ENCODE results near the gene ANTXR2.
"Not testable (repeated sequence)": the region's sequence is repeated elsewhere in the genome, so short reads cannot be mapped to it uniquely, and the experiment has no call there.

Gene ANTXR2

DNA sequence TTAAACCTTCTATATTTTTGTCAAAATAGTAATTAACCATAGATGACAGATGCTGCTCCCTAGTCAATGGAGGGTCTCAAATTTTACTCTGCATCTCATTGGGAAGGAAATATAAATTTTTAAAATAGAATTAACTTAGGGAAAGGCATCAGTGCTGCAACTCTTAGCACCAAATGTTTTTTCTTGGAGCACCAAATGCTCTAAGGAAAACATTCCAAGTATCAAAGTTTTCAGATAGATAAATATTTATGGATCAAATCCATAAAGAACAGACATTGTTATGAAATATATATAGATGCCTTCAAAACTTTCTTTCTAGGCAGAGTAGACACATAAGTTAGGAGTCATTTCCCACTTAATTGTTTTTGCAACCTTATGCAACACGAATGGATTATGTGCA lies 168.7 kb downstream of the ANTXR2 start:
- DNase-seq: no peak

DNA sequence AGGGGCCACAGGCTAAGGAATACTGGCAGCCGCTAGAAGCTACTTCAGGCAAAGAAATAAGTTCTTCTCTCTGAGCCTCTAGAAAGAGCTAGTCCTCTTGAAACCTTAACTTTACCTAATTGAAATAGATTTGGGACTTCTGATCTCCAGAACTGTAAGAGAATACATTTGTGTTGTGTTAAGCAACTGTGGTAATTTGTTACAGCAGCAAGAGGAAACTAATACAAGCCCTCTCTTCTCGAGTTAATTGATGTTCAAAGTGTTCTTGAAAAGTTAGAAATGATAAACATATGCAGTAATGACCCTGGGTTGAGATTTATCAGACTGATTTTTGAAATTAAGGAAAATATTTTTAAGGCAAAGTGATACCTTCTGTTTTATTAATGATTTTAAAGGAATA lies 172.8 kb downstream of the ANTXR2 start:
- DNase-seq: no peak

DNA sequence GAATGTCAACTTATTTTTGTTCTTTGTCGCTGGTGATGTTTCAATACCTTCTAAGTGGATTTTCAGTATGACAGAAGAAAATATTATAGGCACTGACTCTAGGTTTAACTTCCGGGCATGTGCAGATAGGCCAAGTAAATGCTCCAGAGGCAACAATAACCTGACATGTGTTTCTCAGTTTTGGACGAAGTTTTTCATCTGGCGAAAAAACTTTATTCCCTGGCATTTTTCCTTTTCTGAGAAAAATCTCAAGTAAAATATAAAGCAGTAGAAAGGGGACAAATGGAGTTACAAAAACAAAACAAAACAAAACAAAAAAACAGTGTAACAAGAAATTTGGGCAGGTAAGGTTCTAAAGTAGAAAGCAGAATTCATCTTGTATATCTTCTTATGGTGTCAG lies 173.5 kb downstream of the ANTXR2 start:
- no peak for DNase-seq

DNA sequence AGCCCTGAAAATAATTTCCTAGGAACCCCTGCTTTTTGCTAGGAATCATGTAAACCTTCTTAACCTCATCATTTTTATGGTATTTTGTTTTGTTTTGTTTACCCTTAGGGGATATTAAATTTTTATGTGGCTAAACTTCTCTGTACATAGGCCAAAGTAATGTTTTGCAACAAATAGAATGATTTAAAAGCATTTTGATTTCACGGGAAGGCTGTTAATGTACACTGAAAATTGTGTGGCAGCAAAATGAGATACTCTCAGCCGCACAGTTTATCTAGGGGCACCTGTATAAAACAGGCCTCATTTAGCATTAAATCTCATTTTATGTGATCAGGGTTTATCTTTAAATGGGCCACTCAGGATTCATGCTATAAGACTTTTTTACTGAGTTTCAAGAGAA lies 175.0 kb downstream of the ANTXR2 start:
- no peak for DNase-seq

DNA sequence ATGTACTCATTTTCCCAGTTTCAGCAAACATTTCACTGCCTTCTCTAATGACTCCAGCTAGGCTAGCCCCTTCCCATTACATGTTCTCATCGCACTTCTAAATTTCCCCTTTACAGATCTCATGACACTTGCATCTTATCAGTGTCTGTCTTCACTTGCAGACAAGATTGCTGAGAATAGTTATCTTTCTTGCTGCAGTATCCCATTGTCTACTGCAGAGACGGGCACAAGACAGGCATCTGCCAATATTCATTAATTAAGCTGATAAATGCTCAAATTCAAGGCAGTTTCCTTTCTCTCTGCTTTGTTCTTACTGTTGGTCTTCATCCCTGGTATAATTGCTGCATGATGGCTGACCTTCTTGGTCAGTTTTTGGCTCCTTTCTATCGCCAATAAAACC lies 175.9 kb downstream of the ANTXR2 start:
- no peak for DNase-seq

DNA sequence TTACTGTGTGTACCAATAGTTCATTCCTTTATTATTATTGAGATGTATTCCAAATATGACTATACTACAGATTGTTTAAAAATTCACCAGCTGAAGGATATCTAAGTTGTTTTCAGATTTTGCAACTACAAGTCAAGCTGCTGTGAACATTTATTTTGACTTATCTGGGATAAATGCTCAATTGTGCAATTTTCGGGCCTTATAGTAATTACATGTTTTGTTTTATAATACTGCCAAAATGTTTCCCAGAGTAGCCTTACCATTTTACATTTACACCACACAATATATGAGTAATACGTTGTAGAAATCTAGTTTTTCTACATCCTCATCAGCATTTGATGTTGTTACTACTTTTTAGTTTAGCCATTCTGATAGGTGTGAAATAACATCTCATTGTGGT lies 179.6 kb downstream of the ANTXR2 start:
- no peak for DNase-seq

DNA sequence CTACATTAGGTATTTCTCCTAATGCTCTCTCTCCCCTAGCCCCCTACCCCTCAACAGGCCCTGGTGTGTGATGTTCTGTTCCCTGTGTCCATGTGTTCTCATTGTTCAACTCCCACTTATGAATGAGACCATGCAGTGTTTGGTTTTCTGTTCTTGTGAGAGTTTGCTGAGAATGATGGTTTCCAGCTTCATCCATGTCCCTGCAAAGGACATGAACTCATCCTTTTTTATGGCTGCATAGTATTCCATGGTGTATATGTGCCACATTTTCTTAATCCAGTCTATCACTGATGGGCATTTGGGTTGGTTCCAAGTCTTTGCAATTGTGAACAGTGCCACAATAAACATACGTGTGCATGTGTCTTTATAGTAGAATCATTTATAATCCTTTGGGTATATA lies 184.0 kb downstream of the ANTXR2 start:
- not testable (repeated sequence) for DNase-seq

DNA sequence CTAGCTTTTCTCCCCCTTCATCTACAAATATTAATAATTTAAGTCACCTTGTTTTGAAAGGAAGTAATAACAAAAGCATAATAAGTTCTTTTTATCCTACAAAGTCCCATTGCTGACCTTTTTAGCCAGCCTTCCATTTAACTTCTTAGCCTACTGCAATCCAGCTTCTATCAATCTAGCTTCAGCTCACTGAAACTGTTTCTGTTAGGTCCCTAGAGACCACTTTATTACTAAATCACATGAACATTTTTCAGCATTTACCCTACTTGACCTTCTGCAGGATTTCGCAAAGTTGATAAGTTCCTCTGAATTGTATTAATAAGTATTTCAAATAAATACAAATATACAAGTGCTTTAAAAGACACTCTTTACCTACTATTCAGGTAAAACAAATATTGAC lies 186.5 kb downstream of the ANTXR2 start:
- DNase-seq: no peak

DNA sequence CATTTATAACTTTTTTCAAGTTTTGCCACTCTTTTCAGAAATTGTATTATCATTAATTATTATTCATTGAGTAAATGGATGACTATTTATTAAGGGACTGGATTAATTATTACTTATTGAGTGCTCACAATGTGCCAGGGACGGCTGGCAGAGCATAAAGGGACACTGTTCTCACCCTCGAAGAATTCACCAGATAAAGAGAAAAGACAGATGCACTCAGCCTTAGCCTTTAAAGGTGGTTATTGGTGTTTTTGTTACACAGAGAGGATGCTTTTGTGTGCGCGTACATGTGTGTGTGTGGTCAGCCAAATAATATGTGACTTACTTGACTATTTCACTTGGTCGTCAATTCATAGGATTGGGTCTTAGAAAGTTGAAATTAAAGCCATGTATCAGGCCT lies 187.0 kb downstream of the ANTXR2 start:
- DNase-seq: no peak

DNA sequence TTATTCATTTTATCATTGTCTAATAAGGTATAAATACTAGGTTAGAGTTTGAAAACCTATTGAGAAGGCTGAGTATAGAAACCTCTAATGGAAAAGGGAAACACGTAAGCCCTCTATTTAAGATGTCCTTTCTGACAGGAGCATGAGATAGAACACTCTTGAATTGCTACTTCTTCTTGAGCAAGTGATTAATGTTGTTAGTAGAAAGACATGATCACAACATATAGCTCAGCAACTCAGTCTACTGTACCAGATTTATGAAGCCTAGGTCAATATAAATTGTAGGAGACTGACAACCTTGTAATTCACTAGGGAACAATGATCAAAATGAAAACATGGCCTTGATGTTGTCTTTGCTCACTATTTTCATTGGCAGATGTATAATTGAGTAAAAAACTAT lies 189.7 kb downstream of the ANTXR2 start:
- no peak for DNase-seq

DNA sequence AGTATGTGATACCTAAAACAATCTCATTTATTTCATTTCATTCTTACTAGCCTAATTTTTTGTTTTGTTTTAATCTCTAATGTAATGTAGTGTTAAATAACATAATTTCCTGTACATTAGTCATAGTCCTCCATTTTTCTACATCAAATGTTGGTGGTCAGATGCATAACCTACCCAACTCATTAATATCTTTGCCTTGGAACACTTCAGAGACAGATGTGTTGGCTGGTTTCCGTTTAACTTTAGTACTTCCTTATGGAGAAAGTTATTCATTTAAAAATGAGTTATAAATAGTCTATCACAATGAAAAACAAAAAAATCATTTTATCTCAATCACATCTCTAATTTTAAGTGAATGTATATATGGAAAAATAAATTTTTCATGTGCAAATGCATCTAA lies 190.2 kb downstream of the ANTXR2 start:
- no peak for DNase-seq

DNA sequence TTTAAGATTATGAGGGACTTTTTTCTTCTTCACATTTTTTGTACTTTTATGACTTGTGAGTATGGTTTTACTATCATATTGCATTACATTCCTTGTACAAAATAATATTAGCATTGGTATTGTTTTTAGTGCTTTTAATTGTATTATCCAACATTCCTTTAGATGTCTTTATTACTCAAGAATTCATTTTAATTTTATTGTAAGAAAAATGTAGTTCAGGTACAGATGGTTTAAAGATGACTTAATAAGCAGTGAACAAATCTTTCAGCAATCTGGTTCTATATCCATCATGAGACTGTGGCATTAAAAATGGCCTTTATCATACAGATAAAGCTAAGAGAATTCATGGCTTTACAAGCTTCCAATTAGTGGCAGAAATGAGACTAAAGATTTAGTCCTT lies 191.6 kb downstream of the ANTXR2 start:
- no peak for DNase-seq

DNA sequence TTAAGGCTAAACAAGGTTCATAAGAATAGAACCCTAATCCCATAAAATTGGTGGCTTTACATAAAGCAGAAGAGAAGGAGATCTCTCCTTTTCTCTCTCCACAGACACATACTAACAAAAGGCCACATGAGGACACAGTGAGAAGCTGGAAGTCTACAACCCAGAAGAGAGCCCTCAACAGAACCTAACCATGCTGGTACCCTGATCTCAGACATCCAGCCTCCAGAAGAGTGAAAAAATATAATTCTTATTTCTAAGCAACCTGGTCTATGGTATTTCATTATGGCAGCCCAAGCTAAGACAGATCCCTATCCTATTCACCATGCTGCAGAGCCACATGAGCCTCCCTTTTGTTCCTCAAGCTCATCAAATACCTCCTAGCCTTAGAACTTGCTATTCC lies 195.5 kb downstream of the ANTXR2 start:
- DNase-seq: no peak

DNA sequence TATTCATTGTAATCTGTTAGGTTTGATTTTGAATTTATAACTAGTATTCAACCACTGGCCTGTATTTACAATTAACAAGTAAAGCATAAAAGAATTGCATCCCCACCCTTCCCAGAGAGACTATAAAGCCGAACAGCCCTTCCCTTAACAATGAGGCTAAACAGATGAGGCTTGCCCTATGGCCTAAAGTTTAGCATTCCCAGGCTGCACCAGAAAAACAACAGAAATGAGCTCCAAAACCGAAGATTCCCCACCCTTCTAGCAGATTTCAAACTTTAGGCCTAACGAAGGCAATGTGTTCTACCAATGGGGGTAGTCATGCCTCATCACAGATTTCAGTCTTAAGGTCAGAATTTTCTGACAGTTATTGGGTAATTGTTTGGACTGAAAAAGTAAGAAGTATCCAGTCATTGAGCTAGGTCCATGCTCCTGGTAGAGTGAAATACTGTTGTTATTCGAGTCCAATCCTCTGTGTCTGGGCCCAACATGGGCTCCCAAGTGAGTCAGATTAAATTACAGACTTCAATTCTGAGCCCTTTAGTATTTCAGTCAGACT lies 197.6 kb downstream of the ANTXR2 start:
- no peak for DNase-seq

DNA sequence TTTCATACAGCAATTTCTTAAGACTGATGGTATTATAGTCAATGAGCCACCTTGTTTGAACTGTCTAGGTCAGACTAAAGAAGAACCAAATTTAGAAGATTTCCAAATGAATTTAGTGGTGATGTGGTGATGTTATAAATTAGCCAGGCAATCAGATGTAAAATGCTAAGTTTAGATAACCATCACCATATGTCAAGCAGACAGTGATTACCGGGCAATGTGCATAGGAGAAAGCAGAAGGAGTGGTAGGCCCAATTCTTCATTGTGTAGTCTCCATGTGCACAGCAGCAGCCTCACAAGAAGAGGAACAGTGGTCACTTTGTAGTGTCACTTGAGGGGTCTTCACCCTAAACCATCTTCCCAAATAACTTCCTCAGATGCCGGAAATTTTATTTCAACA lies 198.8 kb downstream of the ANTXR2 start:
- DNase-seq: no peak

DNA sequence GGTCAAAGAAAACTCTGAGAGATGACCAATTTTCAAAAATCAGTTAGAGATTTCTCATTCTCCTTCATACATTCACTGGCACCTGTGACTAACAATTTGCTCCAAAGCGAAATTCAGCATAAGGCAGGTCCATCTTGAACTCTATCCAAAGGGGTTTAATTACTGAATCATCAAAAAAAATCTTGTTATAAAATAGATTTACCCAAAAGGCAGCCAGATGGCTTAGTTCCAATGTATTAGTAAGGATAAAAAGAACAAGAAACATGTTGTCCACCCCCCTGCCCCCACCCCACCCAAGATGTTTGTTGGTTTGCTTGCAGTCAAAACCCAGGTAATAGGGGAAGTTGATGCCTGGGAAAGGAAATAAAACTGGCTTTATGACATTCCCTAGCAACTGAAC lies 200.3 kb downstream of the ANTXR2 start:
- no peak for DNase-seq

DNA sequence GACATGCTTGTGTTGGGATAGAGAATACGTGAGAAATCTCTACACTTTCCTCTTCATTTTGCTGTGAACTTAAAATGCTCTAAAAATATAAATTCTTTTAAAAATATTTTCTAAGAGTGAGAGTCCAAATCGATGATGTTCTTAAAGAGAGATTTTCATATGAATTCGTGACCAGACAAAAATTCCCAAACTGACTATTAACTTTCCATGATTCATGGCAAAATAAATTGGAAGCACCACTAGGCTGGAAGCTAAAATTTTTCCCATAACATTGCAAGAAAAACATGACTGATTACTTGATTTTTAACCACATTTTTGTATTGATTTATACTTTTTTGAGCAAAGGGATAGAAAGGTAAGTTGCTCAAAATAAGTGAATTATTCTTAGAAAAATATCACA lies 201.1 kb downstream of the ANTXR2 start:
- DNase-seq: no peak

DNA sequence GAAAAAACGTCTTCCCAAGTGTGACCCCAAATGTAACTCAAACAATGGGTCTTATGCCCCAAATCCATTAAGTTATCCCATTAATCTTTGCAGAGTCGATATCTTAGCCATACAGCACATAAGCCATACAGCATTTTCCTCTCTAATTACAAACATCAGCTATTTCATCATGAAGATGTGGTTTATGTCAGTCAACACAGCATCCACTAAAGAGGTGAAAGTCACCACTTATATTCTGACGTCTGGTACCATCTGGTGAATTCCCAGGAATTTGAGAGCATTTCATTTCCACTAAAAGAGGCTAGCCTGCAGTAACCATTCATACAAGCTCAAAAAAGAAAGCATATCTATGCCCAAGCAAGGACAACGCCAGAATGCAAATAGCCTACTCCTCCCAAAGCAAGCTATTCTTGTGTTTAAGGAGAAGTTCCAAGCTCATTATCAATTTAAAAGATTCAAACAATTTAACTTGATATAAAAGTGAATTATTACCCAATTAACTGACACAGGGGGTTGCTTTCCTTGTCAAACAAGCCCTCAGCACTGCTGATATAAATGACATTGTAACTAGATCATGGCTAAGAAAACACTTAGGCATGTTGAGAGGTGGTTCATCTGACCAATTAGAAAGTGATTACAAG lies 203.3 kb downstream of the ANTXR2 start:
- DNase-seq: no peak

DNA sequence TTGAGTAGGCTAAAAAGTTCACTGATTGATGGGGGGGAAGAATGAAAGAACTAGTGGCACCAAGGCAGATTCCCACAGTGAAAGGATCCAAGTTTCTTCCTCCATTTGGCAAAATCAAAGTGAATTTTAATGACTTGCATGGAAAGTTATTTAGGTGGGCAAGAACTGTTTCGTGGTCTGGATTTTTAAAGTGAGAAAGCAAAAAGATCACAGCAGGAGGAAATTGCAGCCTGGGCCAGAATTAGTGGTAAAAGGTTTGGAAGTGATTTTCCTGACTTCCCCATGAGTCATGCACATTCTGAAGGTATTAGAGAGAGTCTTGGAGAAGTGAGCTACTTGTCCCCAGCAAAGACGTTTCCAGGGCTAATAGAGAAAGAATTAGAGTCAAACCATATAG lies 207.8 kb downstream of the ANTXR2 start:
- no peak for DNase-seq

DNA sequence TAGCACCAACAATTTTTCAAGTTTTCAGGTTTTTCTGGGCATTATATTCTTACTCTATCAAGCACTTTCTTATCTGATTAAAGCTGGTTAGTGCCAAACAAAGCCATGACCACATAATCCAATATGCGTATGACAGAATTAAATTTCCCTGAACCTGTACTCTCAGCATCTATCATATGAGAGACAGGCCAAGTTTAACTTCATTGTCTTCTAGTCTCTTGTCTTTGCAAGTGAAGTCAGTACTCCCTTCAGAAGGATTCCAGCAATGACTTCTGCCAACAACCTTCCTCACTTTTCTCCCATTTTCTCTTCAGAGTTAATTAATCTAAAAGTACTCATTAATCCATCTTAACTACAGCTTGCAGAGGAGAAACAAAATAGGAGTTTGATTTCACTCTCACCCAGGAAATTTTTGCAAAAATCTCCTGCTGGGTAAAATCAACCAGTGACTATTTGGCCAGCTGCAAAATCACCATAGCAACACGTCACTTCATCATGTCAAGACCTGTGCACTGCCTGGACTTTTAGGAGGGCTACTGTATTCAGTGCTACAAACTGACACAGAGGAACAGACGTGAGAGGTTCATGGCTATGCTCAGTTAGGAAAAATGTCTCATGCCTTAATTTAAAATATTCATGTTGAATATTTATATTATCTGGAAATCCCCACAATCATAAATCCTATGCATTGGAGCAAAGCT lies 208.4 kb downstream of the ANTXR2 start:
- DNase-seq: no peak

DNA sequence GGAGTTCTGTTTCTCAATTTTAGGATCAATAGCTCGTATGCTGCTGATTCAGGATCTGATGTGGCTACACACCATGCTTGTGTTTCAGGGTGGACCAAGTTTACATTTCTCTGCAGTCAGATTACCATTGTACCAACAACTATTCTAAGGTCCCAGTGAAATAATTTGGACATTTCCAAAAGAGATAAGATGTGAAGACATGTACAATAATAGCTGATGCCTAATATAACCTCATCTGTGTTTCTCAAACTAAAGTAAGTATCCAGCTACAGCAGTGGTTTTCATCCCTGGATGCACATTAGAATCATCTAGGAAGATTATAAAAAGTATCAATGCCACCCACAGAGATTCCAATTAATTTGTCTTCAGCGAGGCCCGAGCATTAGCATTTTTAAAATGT lies 209.7 kb downstream of the ANTXR2 start:
- no peak for DNase-seq

DNA sequence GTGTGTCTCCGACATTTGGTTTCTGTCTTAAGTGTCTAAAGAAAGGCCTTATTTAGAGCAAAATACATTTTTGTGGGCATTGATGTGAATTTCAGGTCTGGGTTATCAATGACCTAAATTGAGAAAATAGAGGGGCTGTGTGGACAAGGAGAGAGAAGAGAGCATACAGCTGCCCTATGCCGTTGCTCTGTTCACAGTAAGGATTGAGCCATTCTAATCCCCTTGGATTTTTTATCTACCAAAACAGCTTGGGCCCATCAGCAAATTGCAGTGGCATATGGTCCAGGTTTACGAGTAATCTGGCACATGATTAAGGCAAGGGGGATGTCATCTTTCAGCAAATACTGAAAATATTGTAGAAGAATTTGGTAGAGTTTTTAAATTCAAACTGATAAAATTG lies 210.2 kb downstream of the ANTXR2 start:
- DNase-seq: no peak

DNA sequence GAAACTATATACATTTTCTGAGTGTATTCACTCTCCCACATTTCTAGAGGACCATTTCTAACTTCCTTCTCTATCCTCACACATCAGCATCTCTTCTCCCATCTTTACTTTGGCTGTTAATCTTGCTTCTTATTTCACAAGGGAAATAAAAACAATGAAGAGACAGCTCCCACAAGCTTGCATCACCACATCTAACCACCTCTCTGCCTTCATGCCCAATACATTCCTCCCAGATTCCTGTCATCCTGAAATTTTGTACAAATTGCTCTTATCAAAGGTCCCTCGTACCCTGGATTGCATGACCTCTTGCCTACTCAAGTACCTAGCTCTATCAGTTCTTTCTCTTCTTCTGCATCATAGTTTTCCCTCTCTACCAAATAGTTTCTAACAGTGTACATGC lies 215.2 kb downstream of the ANTXR2 start:
- DNase-seq: no peak

DNA sequence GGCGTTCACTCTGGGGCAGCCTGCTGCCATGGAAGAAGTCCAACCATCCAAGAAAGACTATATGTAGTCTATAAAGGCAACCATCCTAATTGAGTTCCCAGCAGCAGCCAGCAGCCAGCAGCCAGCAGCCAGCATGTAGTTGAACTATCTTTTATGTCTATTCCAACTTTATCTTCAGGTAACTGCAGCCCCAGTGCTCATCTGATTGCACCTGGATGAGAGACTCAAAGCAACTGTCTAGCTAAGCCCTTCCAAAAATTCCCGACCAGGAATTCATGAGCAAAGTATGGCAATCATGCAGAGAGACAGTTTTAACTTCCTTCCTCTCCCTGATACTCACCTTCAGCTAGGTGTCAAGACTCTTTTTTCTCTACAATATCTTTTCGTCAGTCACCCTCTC lies 216.8 kb downstream of the ANTXR2 start:
- DNase-seq: no peak

Data from activated CD4-positive, alpha-beta T cell treated with anti-CD3 and anti-CD28 coated beads for 48 hours (primary cell).